Body of pancreas (tissue), 4 donors: ENCODE measurements around the gene DOCK9.

ENCODE experiments used
- CTCF ChIP-seq, 7 experiments: fragments of 450-650 bp in 4 of 7; fragments of 200-600 bp in 3 of 7; sonication (generic) in 3 of 7; IDR thresholded peaks; one replicate each; pipeline ENCODE4 v1.5.1; 2016 to 2019; ENCODE audit warnings: antibody characterized with exemption in 7 of 7
- POLR2A ChIP-seq, 3 donors: fragments of 450-650 bp; IDR thresholded peaks; one replicate each; pipeline ENCODE4 v1.6.1; 2016; ENCODE audit warnings: antibody characterized with exemption in 3 of 3, mild to moderate bottlenecking in 2 of 3

GRCh38 chr13:98927951-98928927, 49.6 kb downstream of the DOCK9 start:
- TF ChIP-seq CTCF (IDR thresholded peaks at IDR 0.05) (no peak), POLR2A (IDR thresholded peaks at IDR 0.05) (no peak)
